Mesodermal cell (in vitro differentiated cells): ENCODE results near the gene MAP3K12.

Experiments
- H3K27ac ChIP-seq: 2 replicates; pipeline ENCODE4 v1.7.0; 2013; ENCODE audit warnings: mild to moderate bottlenecking, low read depth, low read length, moderate library complexity; ENCODE audit not compliant: severe bottlenecking
- H3K36me3 ChIP-seq: 2 replicates; pipeline ENCODE4 v1.7.1; 2013; ENCODE audit warnings: mild to moderate bottlenecking, low read length, moderate library complexity; ENCODE audit not compliant: control insufficient read depth, insufficient read depth
- H3K4me1 ChIP-seq: one replicate; pipeline ENCODE4 v1.7.1; 2013; ENCODE audit warnings: mild to moderate bottlenecking, low read length; ENCODE audit not compliant: insufficient read depth, control insufficient read depth, poor library complexity, severe bottlenecking
- H3K4me3 ChIP-seq: 2 replicates; pipeline ENCODE4 v1.7.0; 2013; ENCODE audit warnings: low read length, control low read depth, mild to moderate bottlenecking; ENCODE audit not compliant: insufficient read depth, poor library complexity, severe bottlenecking; ENCODE audit errors: extremely low read depth
- H3K9me3 ChIP-seq: 2 replicates; pipeline ENCODE4 v1.7.1; 2013; ENCODE audit warnings: mild to moderate bottlenecking, low read length, moderate library complexity; ENCODE audit not compliant: control insufficient read depth
- WGBS, 2 experiments: methylation state at CpG; one replicate each; pipeline ENCODE4 v1.1.5; 2013; ENCODE audit warnings: missing lambda C conversion rate in 2 of 2; ENCODE audit not compliant: insufficient coverage in 2 of 2; 5-methylcytosine and 5-hydroxymethylcytosine counted together

MAP3K12 gene

DNA sequence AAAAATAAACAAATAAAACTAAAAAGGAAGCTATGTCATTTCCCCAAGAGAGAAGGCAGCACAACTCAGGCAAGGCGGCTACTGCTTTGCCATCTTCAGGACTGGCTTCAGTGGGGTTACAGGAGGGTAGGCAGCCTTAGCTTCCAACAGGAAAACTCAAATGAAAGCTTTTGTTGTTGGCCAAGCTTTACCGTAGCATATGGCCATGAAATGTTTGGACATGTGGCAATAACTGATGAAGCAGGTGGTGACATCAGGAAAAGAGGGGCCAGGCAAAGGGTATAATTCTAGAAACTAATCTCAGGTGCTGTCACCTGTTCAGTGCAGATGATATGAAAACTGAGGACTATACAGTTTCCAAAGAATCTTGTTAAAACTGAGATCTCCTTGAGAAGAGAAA lies 30.8 kb upstream of the MAP3K12 start:
- WGBS, 2 experiments = 97 to 100% methylated on average over 1 to 2 of the region's 2 CpGs
- Histone ChIP-seq H3K9me3 (no peaks in the 10 kb centered on the region), H3K4me3 (no peak overlapping the region), H3K27ac (no peak overlapping the region), H3K36me3 (peaks cover 83% of the 10 kb centered on the region), H3K4me1 (no peaks in the 10 kb centered on the region)

DNA sequence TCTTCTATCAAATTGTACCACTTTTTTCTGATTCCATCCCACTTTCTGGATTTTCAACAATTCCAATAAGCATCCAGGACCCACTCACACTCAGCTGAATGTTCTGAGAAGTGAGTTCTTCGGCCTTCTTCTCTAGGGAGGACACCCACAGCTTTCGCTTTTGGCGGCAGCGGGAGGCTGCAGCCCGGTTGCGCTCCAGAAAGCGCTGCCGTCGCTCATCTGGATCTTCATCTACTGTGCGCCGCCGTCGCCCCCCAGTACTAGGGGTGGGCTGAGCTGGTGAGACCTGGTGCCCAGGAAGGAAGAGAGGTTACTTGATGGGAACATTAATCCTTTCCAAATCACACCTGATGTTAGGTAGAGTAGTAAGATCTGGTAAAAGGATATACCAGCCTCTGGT lies 25.2 kb upstream of the MAP3K12 start:
- Histone ChIP-seq H3K27ac (no peak overlapping the region), H3K4me3 (no peak overlapping the region), H3K4me1 (no peaks in the 10 kb centered on the region), H3K9me3 (no peaks in the 10 kb centered on the region), H3K36me3 (peaks cover 77% of the 10 kb centered on the region)
- WGBS, 2 experiments = 97 to 98% methylated on average over 6 to 7 of the region's 13 CpGs

DNA sequence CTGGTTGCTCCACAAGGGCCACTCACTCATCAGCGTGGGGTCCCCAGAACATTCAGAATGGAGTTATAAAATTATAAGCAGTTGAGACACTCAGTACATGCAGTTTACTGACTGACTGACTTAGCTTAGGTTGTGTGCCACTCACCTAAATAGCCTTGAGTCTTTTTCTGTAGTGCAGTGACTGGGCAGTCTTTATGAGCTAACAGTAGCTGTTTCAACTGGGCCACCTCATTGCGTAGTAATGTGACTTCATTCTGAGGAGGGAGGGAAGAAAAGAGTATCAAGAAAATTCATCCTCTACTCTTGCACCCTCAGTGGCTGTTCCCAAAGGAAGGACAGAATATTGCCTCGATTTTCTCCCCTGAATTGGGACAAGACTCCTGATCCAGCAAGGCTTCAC lies 23.9 kb upstream of the MAP3K12 start:
- H3K27ac ChIP-seq = no peak overlapping the region
- H3K4me1 ChIP-seq = no peaks in the 10 kb centered on the region
- peaks cover 79% of the 10 kb centered on the region for H3K36me3 ChIP-seq
- WGBS, 2 experiments = 90 to 100% methylated on average over 1 to 2 of the region's 3 CpGs
- H3K4me3 ChIP-seq = no peak overlapping the region
- no peaks in the 10 kb centered on the region for H3K9me3 ChIP-seq

DNA sequence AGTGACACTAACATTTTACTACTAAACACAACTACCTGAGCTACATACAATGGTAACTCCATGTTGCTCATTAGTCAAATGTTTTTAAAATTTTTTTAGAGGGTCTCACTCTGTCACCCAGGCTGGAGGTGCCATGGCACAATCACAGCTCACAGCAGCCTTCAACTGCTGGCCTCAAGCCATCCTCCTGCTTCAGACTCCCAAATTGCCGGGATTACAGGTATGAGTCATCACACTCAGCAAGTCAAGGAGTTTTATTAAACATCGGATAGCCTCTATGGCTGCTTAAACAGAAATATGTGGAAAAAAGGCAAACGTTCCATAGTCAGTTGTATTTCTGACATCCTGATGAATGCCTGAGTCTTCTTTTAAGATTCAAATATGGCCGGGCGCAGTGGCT lies 19.1 kb upstream of the MAP3K12 start:
- H3K9me3 ChIP-seq = no peaks in the 10 kb centered on the region
- no peak overlapping the region for H3K4me3 ChIP-seq
- H3K36me3 ChIP-seq = peaks cover 95% of the 10 kb centered on the region
- WGBS, 2 experiments = 93 to 96% methylated on average over 5 of the region's 5 CpGs
- H3K4me1 ChIP-seq = no peaks in the 10 kb centered on the region
- no peak overlapping the region for H3K27ac ChIP-seq

DNA sequence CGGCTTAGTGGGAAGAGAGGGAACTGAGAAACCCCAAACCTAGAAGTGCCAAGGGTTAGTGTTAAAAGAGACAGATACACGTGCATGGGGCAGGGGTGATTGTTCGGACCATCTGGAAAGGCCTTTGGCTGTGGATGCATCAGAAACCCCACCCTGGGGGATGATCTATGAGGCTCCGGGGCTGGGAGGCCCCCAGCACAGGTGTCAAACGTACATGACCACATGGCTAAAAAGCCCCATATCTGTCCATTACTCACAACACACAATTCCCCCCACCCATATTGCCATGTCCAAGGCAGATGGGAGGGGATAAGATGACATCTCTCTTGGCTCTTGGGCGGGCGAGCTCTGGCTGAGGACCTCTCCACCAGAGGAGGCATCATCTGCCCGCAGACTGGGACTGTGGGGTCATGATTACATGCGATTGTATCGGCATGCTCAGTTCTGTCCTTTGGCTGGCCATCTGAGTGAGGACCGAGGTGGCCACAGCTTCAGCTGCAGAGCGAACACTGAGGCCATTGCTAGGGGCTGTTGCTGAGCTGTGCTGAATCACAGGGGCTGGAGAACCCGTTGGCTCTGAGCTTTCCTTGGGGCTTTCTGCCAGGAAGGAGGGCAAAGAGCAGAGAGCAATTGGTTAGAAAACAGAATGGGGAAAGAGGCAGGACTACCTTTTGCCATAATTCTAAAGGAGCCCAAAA lies 17.6 kb upstream of the MAP3K12 start:
- Histone ChIP-seq H3K36me3 (peaks cover 95% of the 10 kb centered on the region), H3K9me3 (no peaks in the 10 kb centered on the region), H3K4me3 (no peak overlapping the region), H3K4me1 (no peaks in the 10 kb centered on the region), H3K27ac (no peak overlapping the region)
- WGBS, 2 experiments = 92 to 94% methylated on average over 11 of the region's 13 CpGs

DNA sequence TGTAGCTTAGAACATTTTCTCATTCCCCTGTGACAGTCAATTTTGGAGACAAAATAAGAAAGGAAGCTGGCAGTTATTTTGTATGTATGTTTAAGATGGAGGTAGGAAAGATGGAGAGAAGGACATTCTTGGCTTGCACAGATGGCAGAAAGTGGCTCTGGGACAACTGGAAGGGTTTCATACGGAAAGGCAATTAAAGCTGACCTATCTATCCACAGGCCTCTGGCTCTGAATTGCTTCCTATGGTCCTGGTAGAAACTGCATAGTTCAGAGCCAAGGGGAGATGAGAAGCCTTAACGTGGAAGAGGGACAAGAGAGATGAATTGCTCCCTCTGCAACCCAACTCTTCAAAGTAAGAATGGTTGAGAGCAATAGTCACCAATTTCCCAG lies 16.0 kb upstream of the MAP3K12 start:
- Histone ChIP-seq H3K9me3 (no peaks in the 10 kb centered on the region), H3K36me3 (peaks cover 98% of the 10 kb centered on the region), H3K27ac (no peak overlapping the region), H3K4me1 (no peaks in the 10 kb centered on the region), H3K4me3 (no peak overlapping the region)
- 86 to 100% methylated on average over 1 to 2 of the region's 2 CpGs for WGBS, 2 experiments

DNA sequence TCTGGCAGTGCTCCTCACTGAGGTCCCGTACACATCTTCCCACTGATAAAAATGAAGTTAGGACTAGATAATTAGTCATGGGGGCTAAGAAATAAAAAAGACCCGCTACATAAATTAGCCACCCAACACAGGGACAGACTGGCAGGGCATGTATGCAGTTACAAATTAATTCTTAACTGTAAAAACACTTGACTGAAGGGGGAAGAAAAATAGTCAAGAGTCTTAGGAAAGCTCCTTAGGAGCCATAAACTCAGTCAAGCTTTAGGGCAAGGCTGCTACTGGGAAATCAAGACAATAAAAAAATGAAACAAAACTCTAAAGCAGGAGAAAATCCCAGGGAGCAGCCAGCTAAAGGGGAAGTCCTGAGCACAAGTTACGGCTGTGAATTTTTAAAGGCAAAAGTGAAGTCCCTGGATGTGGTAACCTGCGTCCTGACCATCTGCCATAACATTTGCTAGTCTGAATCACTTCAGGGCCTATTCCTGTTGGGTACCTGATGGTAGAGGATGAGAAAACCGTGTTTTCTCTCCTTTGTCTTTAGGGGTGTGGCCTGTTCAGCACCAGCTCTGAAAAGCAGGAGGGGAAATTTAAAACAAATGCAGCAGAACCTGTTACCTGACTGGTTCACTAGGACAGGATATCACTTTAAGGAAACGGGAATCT lies 15.5 kb upstream of the MAP3K12 start:
- WGBS, 2 experiments = 88 to 95% methylated on average over 4 of the region's 6 CpGs
- Histone ChIP-seq H3K4me1 (no peaks in the 10 kb centered on the region), H3K27ac (no peak overlapping the region), H3K9me3 (no peaks in the 10 kb centered on the region), H3K36me3 (peaks cover 96% of the 10 kb centered on the region), H3K4me3 (no peak overlapping the region)

DNA sequence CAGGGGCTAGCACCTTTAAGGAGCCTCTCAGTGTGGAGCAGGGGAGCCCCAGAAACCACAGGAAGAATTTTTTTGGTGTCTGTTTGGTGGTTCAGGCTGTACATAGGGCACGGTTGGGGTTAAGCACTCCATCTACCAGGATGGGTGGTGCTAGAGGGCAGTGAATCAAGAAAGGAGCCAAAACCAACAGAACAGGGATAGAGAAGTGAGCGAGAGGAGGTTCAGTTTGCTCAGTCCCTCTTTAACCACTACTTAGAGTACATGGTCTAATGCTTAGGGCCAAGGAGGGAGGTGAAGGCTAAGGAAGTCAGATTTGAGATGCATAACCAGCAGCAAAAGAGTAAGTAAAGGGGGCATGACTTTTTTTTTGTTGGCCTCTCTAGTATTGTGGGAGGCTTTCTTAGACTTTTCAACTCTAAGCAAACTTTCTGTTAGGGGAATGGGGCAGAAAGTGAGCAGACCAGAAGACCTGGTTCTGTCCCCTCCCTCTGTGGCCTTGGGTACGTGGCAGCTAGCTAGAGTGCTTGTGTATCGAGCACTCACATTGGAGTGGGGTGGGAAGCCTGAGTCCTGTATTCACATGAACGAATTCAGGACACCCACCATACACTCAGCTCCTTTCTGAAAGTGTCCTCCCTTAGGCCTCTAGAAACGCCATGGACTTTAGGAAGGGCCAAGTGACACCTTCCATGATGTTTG lies 14.6 kb upstream of the MAP3K12 start:
- Histone ChIP-seq H3K4me1 (no peaks in the 10 kb centered on the region), H3K9me3 (no peaks in the 10 kb centered on the region), H3K36me3 (peaks cover 89% of the 10 kb centered on the region), H3K4me3 (no peak overlapping the region), H3K27ac (no peak overlapping the region)
- 100% methylated on average over 4 of the region's 6 CpGs; no CpG with 5 or more reads in 1 of the 2 experiments for WGBS, 2 experiments

DNA sequence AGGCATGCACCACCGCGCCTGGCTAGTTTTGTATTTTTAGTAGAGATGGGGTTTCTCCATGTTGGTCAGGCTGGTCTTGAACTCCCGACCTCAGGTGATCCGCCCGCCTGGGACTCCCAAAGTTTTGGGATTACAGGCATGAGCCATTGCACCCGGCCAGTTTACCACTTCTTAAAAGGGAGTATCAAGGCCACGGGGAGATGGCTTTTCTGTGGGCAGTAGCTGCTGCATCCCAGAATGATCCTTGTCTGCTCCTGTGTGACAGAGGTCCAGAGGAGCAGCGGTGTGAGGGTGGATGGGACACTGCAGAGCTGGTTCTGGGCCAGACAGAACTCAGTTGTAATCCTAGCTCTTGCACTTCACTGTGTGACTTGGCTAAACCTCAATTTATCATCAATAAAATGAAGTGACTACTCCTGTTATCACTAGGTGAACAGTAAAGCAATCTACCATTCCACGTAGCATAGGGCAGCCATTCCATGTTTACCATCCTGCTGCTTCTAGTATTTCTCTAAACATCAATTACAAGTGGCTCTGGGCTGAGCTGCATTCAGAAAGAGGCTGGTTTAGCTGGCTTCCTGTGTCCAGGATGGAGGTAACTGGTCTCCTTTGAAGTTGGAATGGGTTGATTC lies 11.0 kb upstream of the MAP3K12 start:
- peaks cover 81% of the 10 kb centered on the region for H3K36me3 ChIP-seq
- H3K9me3 ChIP-seq = no peaks in the 10 kb centered on the region
- WGBS, 2 experiments = 97% methylated on average over 9 of the region's 9 CpGs

DNA sequence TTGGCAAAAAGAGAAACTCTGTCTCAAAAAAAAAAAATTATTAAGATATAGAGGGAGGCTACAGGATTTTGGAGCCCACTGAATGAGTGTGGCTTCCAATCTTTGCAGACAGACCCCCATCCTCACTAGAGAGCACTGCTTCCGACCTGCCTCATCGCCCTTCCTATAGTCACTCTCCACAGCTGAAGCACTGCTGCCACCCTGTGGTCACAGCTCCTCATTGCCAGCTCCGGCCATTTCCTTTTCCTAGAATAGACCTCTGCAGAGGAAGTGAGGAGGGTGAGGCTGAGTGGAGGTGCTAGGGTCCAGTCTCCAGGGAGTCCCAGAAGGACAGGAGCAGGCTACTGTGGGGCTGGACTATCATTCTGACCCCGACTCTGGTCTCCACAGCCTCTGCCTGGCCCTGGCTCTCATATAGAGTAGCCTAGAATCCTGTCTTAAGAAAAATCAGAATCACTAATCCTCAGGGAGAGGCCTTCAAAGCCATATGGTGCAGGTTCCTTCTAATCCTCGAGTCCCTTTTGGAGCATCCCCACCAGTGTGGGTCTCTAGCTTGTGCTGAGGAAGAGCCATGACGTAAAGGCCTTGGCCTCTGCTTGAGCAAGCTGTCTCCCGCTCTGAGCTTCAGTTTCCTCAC lies 9.4 kb upstream of the MAP3K12 start:
- no peaks in the 10 kb centered on the region for H3K9me3 ChIP-seq
- H3K4me3 ChIP-seq = no peak overlapping the region
- 42 to 58% methylated on average over 4 to 6 of the region's 7 CpGs for WGBS, 2 experiments
- H3K36me3 ChIP-seq = peaks cover 81% of the 10 kb centered on the region
- no peak overlapping the region for H3K27ac ChIP-seq
- H3K4me1 ChIP-seq = no peaks in the 10 kb centered on the region

More for the DNA sequence above, 11.0 kb upstream of the MAP3K12 start:
- H3K4me3 ChIP-seq = no peak overlapping the region
- no peaks in the 10 kb centered on the region for H3K4me1 ChIP-seq
- H3K27ac ChIP-seq = no peak overlapping the region
